Mesodermal cell (in vitro differentiated cells): Measurements from ENCODE around the gene TRDN.

Experiments
- H3K27ac ChIP-seq: 2 replicates; pipeline ENCODE4 v1.7.0; 2013; ENCODE audit warnings: mild to moderate bottlenecking, low read depth, low read length, moderate library complexity; ENCODE audit not compliant: severe bottlenecking
- H3K36me3 ChIP-seq: 2 replicates; pipeline ENCODE4 v1.7.1; 2013; ENCODE audit warnings: mild to moderate bottlenecking, low read length, moderate library complexity; ENCODE audit not compliant: control insufficient read depth, insufficient read depth
- H3K4me1 ChIP-seq: one replicate; pipeline ENCODE4 v1.7.1; 2013; ENCODE audit warnings: mild to moderate bottlenecking, low read length; ENCODE audit not compliant: insufficient read depth, control insufficient read depth, poor library complexity, severe bottlenecking
- H3K4me3 ChIP-seq: 2 replicates; pipeline ENCODE4 v1.7.0; 2013; ENCODE audit warnings: low read length, control low read depth, mild to moderate bottlenecking; ENCODE audit not compliant: insufficient read depth, poor library complexity, severe bottlenecking; ENCODE audit errors: extremely low read depth
- H3K9me3 ChIP-seq: 2 replicates; pipeline ENCODE4 v1.7.1; 2013; ENCODE audit warnings: mild to moderate bottlenecking, low read length, moderate library complexity; ENCODE audit not compliant: control insufficient read depth
- WGBS, 2 experiments: methylation state at CpG; one replicate each; pipeline ENCODE4 v1.1.5; 2013; ENCODE audit warnings: missing lambda C conversion rate in 2 of 2; ENCODE audit not compliant: insufficient coverage in 2 of 2; 5-methylcytosine and 5-hydroxymethylcytosine counted together

TRDN gene

DNA sequence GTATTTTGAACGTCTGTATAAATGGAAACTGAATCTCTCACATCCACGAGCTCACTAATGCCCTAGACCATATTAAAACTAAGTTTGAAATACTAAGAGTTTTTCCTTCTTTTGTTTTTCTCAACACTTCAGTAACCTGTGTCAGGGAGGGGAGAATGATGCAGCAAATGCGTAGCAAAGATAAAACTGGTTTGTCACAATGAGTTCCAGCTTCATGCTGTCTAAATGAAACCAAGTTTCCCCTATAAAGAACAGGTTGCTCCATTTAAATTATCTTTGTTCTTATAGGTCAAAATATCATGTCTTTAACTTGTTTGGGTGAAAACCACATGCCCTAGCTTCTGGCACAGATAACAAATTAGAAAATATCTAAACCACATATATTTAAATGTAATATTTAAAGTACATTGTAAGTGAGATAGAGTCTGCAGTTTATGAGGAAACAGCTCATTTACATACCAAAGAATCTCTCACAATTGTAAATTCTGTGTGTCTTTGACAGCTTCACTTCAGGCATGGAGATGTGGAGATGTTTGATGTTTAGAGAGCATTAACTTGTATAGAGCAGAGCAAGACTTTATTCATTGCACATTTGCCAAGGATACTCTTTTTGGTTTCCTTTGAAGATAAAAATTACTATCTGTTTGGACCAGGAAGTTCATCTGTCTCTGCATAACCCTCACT lies 7.3 kb downstream of the TRDN start:
- no peaks in the 10 kb centered on the region for H3K4me1 ChIP-seq
- no peak overlapping the region for H3K4me3 ChIP-seq
- no peaks in the 10 kb centered on the region for H3K36me3 ChIP-seq
- no CpG with 5 or more reads among the region's 3 CpGs for WGBS, 2 experiments
- H3K9me3 ChIP-seq: no peaks in the 10 kb centered on the region
- no peak overlapping the region for H3K27ac ChIP-seq

DNA sequence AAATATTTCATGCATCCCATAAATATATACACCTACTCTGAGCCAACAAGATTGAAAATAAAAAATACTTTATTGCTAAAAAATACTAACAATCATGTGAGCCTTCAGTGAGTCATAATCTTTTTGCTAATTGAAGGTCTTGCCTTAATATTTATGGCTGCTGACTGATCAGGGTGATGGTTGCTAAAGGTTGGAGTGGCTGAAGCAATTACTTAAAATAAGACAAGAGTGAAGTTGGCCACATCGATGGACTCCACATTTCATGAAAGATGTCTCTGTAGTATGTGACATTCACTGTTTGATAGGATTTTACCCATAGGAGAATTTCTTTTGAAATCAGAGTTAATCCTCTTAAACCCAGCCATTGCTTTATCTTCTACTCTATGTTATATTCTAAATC lies 11.1 kb downstream of the TRDN start:
- 80% methylated on average over 1 of the region's 1 CpG; no CpG with 5 or more reads in 1 of the 2 experiments for WGBS, 2 experiments
- Histone ChIP-seq H3K4me3 (no peak overlapping the region), H3K36me3 (no peaks in the 10 kb centered on the region), H3K4me1 (no peaks in the 10 kb centered on the region), H3K9me3 (no peaks in the 10 kb centered on the region), H3K27ac (no peak overlapping the region)

GRCh38 chr6:123622780-123623179 lies 14.0 kb downstream of the TRDN start:
- no peak overlapping the region for H3K27ac ChIP-seq
- H3K4me3 ChIP-seq: no peak overlapping the region
- H3K9me3 ChIP-seq: no peaks in the 10 kb centered on the region
- no peaks in the 10 kb centered on the region for H3K36me3 ChIP-seq
- no peaks in the 10 kb centered on the region for H3K4me1 ChIP-seq
- WGBS, 2 experiments: 90% methylated on average over 1 of the region's 1 CpG; no CpG with 5 or more reads in 1 of the 2 experiments

- Histone ChIP-seq H3K4me1 (no peaks in the 10 kb centered on the region), H3K9me3 (no peaks in the 10 kb centered on the region), H3K36me3 (no peaks in the 10 kb centered on the region), H3K27ac (no peak overlapping the region), H3K4me3 (no peak overlapping the region)
Measured at GRCh38 chr6:123619156-123619555, 17.6 kb downstream of the TRDN start.

DNA sequence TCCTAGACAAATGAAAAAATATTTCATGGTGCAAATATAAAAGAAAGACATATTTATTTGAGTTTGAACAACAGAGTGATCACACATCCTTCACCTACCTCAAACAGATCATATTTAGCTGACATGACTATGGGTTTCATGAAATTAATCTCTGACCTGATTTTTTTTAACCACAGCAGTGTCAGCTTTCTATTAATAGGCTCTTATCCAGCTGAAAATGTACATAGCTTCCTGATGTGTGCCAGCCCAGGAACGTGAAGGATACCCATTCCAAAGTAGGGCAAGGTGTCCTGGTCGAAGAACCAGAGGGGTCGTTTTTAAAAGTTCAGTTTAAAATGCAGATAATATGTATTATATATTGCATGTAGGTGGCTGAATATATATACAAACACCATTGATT lies 19.8 kb downstream of the TRDN start:
- no peak overlapping the region for H3K4me3 ChIP-seq
- 100% methylated on average over 1 of the region's 3 CpGs; no CpG with 5 or more reads in 1 of the 2 experiments for WGBS, 2 experiments
- H3K9me3 ChIP-seq: no peaks in the 10 kb centered on the region
- H3K4me1 ChIP-seq: no peaks in the 10 kb centered on the region
- no peaks in the 10 kb centered on the region for H3K36me3 ChIP-seq
- no peak overlapping the region for H3K27ac ChIP-seq

- Histone ChIP-seq H3K36me3 (no peaks in the 10 kb centered on the region), H3K4me1 (no peaks in the 10 kb centered on the region), H3K27ac (no peak overlapping the region), H3K4me3 (no peak overlapping the region), H3K9me3 (no peaks in the 10 kb centered on the region)
- WGBS, 2 experiments: 77 to 86% methylated on average over 3 of the region's 5 CpGs
Measured at GRCh38 chr6:123616016-123616415, 20.7 kb downstream of the TRDN start.

DNA sequence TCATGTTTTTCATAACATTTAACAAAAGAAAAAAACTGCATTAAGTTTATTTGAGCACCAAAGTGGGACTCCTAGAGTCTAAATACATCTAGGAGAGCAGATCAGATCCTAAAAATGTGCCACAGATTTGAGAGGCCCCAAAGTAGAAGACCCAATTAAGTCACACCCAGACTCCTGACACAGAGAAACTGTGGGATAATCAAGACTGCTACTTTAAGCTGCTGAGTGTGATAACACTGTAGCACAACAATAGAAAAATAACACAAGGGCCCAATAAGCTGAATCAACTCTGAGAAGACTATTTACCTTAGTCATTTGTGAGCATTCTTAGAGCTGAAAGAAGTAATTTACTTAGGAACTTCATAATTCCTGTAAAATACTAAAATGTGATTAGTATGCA lies 26.0 kb downstream of the TRDN start:
- H3K4me1 ChIP-seq: no peaks in the 10 kb centered on the region
- H3K9me3 ChIP-seq: no peaks in the 10 kb centered on the region
- H3K36me3 ChIP-seq: no peaks in the 10 kb centered on the region
- no peak overlapping the region for H3K4me3 ChIP-seq
- H3K27ac ChIP-seq: no peak overlapping the region

DNA sequence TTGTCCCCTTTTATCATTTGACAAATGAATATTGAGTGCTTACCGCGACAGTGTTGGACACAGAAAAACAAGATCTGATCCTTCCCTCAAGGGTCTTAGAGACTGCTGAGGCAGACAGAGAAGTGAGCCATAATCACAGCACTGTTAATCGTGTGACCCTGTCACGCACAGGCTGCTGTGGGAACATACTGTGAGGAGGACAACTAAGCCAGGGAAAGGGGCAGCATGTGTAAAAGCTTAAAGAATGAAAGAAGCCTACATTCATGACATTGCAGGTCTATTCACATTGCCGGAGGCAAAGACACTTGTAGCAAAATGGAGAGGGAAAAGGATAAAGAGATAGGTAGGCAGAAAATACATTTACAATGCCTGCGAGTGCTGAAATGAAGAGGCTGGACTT lies 32.7 kb downstream of the TRDN start:
- Histone ChIP-seq H3K4me1 (no peaks in the 10 kb centered on the region), H3K27ac (no peak overlapping the region), H3K9me3 (no peaks in the 10 kb centered on the region), H3K36me3 (no peaks in the 10 kb centered on the region), H3K4me3 (no peak overlapping the region)
- WGBS, 2 experiments: 60% methylated on average over 4 of the region's 6 CpGs; no CpG with 5 or more reads in 1 of the 2 experiments

- no peaks in the 10 kb centered on the region for H3K36me3 ChIP-seq
- H3K4me3 ChIP-seq: no peak overlapping the region
- no peaks in the 10 kb centered on the region for H3K4me1 ChIP-seq
- H3K27ac ChIP-seq: no peak overlapping the region
- WGBS, 2 experiments: 90% methylated on average over 2 of the region's 3 CpGs; no CpG with 5 or more reads in 1 of the 2 experiments
- H3K9me3 ChIP-seq: no peaks in the 10 kb centered on the region
Measured at GRCh38 chr6:123598011-123598410, 38.7 kb downstream of the TRDN start.

DNA sequence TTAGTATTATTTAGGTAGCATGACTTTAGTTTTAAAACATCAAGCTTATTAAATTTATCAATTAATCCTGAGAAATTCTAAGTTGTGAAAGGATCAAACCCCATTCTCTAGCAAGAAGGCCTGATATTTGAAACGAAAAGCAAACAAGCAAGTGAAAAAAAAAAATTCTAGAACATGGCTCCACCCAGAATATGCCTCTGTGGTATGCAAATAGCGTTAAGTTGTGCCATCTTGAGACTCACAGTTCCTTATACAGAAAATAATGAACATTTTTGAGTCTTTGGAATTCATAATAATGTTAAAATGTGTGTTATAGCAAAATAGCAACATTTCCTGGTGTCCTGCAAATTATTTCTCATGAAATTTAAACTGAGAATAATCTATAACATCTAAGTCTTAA lies 42.0 kb downstream of the TRDN start:
- no peaks in the 10 kb centered on the region for H3K4me1 ChIP-seq
- H3K36me3 ChIP-seq: no peaks in the 10 kb centered on the region
- H3K9me3 ChIP-seq: no peaks in the 10 kb centered on the region
- no peak overlapping the region for H3K27ac ChIP-seq
- no peak overlapping the region for H3K4me3 ChIP-seq
- WGBS, 2 experiments: 60% methylated on average over 1 of the region's 2 CpGs; no CpG with 5 or more reads in 1 of the 2 experiments

- WGBS, 2 experiments: 88 to 100% methylated on average over 1 of the region's 2 CpGs
- Histone ChIP-seq H3K36me3 (no peaks in the 10 kb centered on the region), H3K4me3 (no peak overlapping the region), H3K4me1 (no peaks in the 10 kb centered on the region), H3K9me3 (no peaks in the 10 kb centered on the region), H3K27ac (no peak overlapping the region)
Measured at GRCh38 chr6:123592426-123592825, 44.3 kb downstream of the TRDN start.
